SU-DHL-6 (cell line): ENCODE results near the gene SF3B2.

ENCODE experiments used
- H2AFZ ChIP-seq: fragments of 200-600 bp; sonication (generic); 2 replicates; pipeline ENCODE4 v1.6.1; 2014; ENCODE audit warnings: low read depth, mild to moderate bottlenecking, moderate library complexity, mixed read lengths, antibody characterized with exemption, low read length; ENCODE audit not compliant: severe bottlenecking
- H3F3A ChIP-seq: fragments of 200-600 bp; shearing (Covaris generic); 2 replicates; pipeline ENCODE4 v1.6.0; 2016; ENCODE audit warnings: antibody characterized with exemption, mild to moderate bottlenecking; ENCODE audit not compliant: insufficient read depth
- H3K27ac ChIP-seq: fragments of 200-600 bp; sonication (generic); 2 replicates; pipeline ENCODE4 v1.5.1; 2016; ENCODE audit warnings: low read depth, mild to moderate bottlenecking, low read length, moderate library complexity, mixed read lengths
- H3K27me3 ChIP-seq: fragments of 200-600 bp; sonication (generic), shearing (Covaris generic); 2 replicates; pipeline ENCODE4 v1.6.0; 2014; ENCODE audit warnings: mild to moderate bottlenecking, low read length
- H3K36me3 ChIP-seq: fragments of 200-600 bp; sonication (generic); 2 replicates; pipeline ENCODE4 v1.6.1; 2014; ENCODE audit warnings: mild to moderate bottlenecking, low read length, mixed read lengths
- H3K4me2 ChIP-seq: fragments of 300-600, 200-600 bp; shearing (Covaris generic), sonication (generic); 2 replicates; pipeline ENCODE4 v1.6.0; 2014; ENCODE audit warnings: low read length, low read depth, mild to moderate bottlenecking; ENCODE audit not compliant: poor library complexity, severe bottlenecking
- H3K4me3 ChIP-seq: fragments of 200-600 bp; sonication (generic); 2 replicates; pipeline ENCODE4 v1.5.1; 2014; ENCODE audit warnings: antibody characterized with exemption, low read length, mild to moderate bottlenecking, mixed read lengths; ENCODE audit not compliant: insufficient read depth, poor library complexity, severe bottlenecking
- H3K79me2 ChIP-seq: fragments of 200-600 bp; sonication (generic); 2 replicates; pipeline ENCODE4 v1.6.1; 2014; ENCODE audit warnings: mild to moderate bottlenecking, low read length, moderate library complexity; ENCODE audit not compliant: insufficient read depth
- H3K9ac ChIP-seq: fragments of 200-600 bp; sonication (generic); 2 replicates; pipeline ENCODE4 v1.7.0; 2014; ENCODE audit warnings: mild to moderate bottlenecking, low read length
- H3K9me2 ChIP-seq: fragments of 200-600 bp; sonication (generic); replicated peaks from 2 replicates; pipeline ENCODE4 v1.6.1; 2014; ENCODE audit warnings: low read length; ENCODE audit not compliant: insufficient read depth
- H3K9me3 ChIP-seq: fragments of 200-600 bp; sonication (generic); 2 replicates; pipeline ENCODE4 v1.6.1; 2014; ENCODE audit warnings: low read length, mixed read lengths; ENCODE audit not compliant: insufficient read depth
- H4K20me1 ChIP-seq: fragments of 200-600 bp; sonication (generic); 2 replicates; pipeline ENCODE4 v1.6.1; 2014; ENCODE audit warnings: low read depth, mild to moderate bottlenecking, antibody characterized with exemption, low read length, moderate library complexity, mixed read lengths
- CTCF ChIP-seq: fragments of 200-600 bp; sonication (generic); IDR thresholded peaks from one replicate; pipeline ENCODE4 v1.5.1; 2017; ENCODE audit warnings: antibody characterized with exemption, mild to moderate bottlenecking, low read length, moderate library complexity; ENCODE audit not compliant: insufficient read depth, poor library complexity, severe bottlenecking
- EZH2phosphoT487 ChIP-seq: fragments of 200-600 bp; sonication (generic), shearing (Covaris generic); conservative IDR thresholded peaks from 2 replicates; pipeline ENCODE4 v1.6.1; 2018; ENCODE audit warnings: mild to moderate bottlenecking, antibody characterized with exemption, low read length, moderate library complexity, mixed read lengths

Gene SF3B2

GRCh38 chr11:66036334-66036710 is 15.8 kb upstream of the SF3B2 start:
- no peak overlapping the region for H3K4me3 ChIP-seq
- H3K9ac ChIP-seq: no peak overlapping the region
- no peak overlapping the region for H3K27ac ChIP-seq
- no peaks in the 10 kb centered on the region for H3K79me2 ChIP-seq
- no peaks in the 10 kb centered on the region for H3K27me3 ChIP-seq
- H3K4me2 ChIP-seq: no peak overlapping the region
- no peaks in the 10 kb centered on the region for H3K9me3 ChIP-seq
- no peak for TF ChIP-seq EZH2phosphoT487
- no peak for TF ChIP-seq CTCF
- H2AFZ ChIP-seq: no peak overlapping the region
- H3F3A ChIP-seq: no peaks in the 10 kb centered on the region
- no peaks in the 10 kb centered on the region for H3K36me3 ChIP-seq
- no peaks in the 10 kb centered on the region for H3K9me2 ChIP-seq
- no peaks in the 10 kb centered on the region for H4K20me1 ChIP-seq

- Histone ChIP-seq H2AFZ (no peak overlapping the region), H3K79me2 (no peaks in the 10 kb centered on the region), H3K9me3 (no peaks in the 10 kb centered on the region), H3K9me2 (no peaks in the 10 kb centered on the region), H3K9ac (no peak overlapping the region), H3F3A (no peaks in the 10 kb centered on the region), H3K4me3 (no peak overlapping the region), H3K27ac (no peak overlapping the region), H3K36me3 (no peaks in the 10 kb centered on the region), H4K20me1 (no peaks in the 10 kb centered on the region), H3K4me2 (no peak overlapping the region), H3K27me3 (no peaks in the 10 kb centered on the region)
- TF ChIP-seq CTCF (no peak), EZH2phosphoT487 (no peak)
Measured at GRCh38 chr11:66037327-66037726, 14.8 kb upstream of the SF3B2 start.

GRCh38 chr11:66039765-66040164 is 12.4 kb upstream of the SF3B2 start:
- Histone ChIP-seq H3K4me3 (no peak overlapping the region), H3K4me2 (no peak overlapping the region), H3K36me3 (no peaks in the 10 kb centered on the region), H3K79me2 (no peaks in the 10 kb centered on the region), H3K9me3 (no peaks in the 10 kb centered on the region), H2AFZ (no peak overlapping the region), H4K20me1 (no peaks in the 10 kb centered on the region), H3K27ac (no peak overlapping the region), H3K9ac (no peak overlapping the region), H3K27me3 (no peaks in the 10 kb centered on the region), H3F3A (no peaks in the 10 kb centered on the region), H3K9me2 (no peaks in the 10 kb centered on the region)
- TF ChIP-seq EZH2phosphoT487: no peak
- no peak for TF ChIP-seq CTCF
